Stimulated activated CD4-positive, alpha-beta T cell treated with anti-CD3 and anti-CD28 coated beads, Interleukin-4, amount 100 ng/mL, for 24 hours (primary cell): ENCODE data around the gene DCAF4.

Source experiments
- DNase-seq: peaks from one replicate; pipeline ENCODE4 v3.0.0-alpha.2; 2020

The DCAF4 gene

GRCh38 chr14:72894623-72895378 lies 31.5 kb upstream of the DCAF4 start:
- no peak for DNase-seq

- no peak for DNase-seq
These were observed 27.8 kb upstream of the DCAF4 start for GRCh38 chr14:72898448-72898847.

DNA sequence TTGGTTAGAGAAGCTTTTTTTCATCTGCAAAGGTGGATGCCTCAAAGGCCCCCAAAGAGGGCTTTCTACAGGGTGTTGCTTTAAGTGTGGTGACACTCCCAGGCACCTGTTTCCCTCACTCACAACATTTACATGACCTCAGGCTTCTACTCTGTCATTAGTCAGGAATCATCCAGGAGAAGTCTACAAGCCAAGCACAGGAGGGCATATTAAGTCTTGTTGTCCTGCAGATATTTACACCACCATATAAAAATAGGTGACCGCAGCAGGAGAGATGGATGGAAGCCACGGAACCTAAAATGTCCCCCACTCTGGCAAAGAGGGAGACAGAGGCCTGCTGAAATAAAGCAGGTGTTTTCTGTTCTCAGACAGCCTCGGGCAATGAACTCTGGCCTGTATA lies 24.9 kb upstream of the DCAF4 start:
- no peak for DNase-seq

DNA sequence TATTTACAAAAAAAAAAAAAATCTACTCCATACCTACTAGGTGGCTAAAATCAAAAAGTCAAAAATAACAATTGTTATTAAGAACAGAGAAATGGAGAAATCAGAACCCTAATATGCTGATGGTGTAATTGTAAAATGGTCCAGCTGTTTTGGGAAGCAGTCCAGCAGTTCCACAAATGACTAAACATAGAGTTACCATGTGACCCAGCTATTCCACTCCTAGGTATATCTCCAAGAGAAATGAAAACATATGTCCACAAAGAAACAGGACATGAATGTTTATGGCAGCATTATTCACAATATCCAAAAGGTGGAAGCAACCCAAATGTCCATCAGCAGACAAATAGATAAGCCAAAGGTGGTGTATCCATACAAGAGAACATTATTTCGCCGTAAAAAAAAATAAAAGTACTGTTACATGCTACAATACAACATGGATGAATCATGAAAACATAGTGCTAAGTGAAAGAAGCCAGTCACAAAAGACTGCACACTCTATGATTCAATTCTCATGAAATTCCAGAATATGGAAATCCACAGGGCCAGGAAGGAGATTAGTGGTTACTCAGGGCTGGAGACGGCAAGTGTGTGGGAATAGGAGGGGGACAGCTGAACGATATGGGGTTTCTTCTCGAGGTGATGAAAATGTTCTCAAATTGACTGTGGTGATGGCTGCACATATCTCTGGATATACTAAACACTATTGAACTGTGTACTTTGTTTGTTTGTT lies 23.3 kb upstream of the DCAF4 start:
- DNase-seq, result no peak

- DNase-seq, result no peak
These were observed 22.5 kb upstream of the DCAF4 start for GRCh38 chr14:72903716-72904115.

- DNase-seq, result no peak
These were observed 22.0 kb upstream of the DCAF4 start for GRCh38 chr14:72904218-72904617.

DNA sequence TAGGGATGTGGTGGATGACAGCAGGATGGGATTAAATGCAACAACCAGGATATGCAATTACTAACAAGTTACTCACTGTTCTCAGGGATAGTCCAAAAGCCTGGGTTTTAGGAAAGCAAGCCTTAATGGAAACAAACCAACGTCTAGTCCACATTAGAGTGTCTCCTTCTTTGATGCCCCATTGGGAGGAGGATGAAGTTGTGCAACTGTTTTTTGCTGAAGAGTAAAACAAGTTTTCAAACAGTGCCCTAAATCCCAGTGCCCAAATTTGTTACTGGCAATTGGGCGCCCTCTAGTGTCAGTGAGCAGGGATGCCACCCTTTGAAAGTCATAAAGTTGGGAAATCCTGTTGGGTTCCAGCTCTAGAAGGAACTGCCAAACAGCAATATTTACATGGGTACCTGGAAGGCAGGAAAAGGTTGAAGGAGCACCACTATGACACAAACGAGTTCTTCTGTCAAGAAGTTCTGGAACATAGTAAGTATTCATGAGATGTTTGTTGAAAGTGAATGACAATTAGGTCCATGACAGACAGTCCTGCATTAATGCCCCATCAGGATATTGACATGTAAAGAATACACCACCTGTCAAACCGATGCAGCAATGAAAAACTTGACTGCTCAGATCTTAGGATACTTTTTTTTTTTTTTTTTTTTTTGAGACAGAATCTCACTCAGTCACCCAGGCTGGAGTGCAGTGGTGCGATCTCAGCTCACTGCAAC lies 21.3 kb upstream of the DCAF4 start:
- peak; percentile 70 for DNase-seq

DNA sequence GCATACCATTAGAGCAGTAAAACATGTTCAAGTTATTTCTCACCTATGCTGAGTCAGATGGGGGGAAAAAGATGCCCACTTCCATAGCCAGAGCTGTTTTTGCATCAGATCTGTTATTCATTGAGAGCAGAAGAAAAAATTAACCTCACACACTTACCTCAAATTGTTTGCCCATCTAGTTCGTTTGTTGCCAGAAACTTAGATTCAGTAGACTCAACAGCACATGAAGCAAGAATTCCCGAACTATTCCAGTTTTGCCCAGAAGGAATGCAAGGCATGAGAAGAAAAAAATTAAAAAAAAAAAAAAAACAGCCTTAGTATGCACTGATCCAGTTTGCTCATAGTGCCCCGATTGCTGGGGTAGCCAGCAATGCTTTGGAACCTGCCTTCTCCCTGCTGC lies 19.9 kb upstream of the DCAF4 start:
- DNase-seq, result no peak

DNA sequence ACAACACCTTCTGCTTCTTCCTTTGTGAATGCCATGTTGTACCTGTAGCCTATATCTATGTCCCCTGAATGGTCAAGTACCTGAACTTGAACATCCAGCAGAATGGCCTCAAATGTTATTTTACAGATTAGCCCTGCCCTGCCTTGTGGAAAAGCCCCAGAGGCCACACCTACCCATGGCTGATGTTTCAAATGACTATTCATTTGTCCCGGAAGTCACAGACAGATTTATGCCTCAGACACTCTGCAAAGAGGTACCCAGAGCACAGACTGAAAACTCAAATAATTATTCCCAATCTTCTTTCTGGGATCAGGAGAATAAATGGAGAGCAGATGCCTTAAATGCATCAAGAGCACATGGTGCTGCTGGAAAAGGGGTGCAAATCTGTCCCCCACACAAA lies 19.4 kb upstream of the DCAF4 start:
- DNase-seq, result no peak

DNA sequence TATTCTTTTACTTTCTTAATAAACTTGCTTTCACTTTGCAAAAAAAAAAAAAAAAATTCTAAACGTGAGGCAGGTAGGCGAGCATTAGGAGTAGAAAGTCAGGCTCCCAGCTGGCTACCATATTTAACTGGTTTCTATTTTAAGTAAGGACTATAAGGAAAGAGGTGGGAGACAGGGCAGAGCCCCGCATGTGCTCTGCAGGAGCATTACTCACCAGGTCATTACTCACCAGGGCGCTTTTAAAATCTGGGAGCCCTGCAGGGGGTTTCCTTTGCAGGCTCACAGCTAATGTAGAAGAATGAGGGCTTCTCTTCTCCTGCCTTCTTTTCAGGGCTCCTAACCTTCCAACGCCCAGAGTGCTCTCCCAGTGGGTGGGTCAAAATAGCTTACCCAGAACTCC lies 18.4 kb upstream of the DCAF4 start:
- peak; percentile 12 for DNase-seq

- no peak for DNase-seq
These were observed 17.1 kb upstream of the DCAF4 start for GRCh38 chr14:72909163-72909562.

- no peak for DNase-seq
These were observed 12.5 kb upstream of the DCAF4 start for GRCh38 chr14:72913809-72914208.

DNA sequence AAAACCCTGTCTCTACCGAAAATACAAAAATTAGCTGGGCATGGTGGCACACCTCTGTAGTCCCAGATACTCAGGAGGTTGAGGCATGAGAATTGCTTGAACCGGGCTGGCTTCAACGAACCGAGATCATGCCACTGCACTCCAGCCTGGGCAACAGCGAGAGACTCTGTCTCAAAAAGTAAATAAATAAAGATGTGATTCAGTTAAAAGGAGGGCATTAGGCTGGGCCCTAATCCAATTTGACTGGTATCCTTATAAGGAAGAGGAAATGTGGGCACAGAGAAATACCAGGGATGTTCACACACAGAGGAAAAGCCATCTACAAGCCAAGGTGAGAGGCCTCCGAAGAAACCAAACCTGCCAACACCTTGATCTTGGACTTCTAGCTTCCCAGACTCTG lies 10.1 kb upstream of the DCAF4 start:
- no peak for DNase-seq

DNA sequence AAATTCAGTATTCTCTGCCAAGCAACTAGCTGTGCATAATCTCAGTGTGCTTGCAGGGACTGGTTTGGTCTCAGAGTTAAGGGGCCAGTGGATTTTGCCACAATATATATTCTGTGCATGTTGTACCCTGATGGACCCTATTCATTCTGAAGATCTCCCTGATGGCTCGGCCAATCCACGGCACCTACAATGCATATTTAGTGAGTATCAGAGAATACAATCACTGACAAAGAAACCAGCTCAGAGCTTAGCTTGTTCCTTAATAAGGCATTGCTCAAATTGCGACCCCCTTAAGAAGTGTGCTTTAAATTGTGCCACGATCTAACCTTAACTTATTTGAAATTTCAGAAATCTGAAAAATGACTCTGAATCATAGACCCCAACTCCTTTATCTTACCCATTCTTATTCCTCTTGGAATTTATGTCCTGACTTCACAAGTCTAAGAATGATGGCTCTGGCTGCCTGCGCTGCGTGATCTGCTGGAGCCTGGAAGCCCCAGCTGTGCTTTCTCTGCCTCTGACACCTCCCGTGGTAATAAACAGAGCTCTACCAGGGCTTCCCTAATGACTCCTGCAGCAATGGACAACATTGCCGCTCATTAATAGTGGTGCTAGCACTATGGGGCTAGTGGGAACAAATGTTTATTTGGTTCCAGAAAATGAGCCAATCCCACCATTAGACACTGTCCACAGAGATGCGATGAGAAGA lies 9.0 kb upstream of the DCAF4 start:
- DNase-seq, result no peak

DNA sequence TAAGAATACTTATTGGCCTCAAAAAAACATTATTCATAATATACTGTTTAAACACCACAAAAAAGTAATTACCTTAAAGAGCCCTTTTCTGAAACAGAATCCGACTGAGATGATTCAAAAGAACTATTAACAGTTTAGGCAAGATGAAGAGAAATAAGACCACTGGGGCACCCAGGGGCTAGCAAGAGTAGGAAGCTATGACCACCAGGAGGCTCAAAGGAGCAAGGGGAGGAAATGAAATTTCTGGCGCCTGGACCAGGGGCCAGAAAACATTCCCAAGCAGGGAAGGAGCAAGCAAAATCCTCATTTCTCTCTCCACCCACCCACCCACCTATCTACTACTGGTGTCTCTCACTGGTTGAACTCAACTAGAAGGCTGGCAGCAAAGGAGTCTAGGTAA lies 6.3 kb upstream of the DCAF4 start:
- DNase-seq, result no peak

DNA sequence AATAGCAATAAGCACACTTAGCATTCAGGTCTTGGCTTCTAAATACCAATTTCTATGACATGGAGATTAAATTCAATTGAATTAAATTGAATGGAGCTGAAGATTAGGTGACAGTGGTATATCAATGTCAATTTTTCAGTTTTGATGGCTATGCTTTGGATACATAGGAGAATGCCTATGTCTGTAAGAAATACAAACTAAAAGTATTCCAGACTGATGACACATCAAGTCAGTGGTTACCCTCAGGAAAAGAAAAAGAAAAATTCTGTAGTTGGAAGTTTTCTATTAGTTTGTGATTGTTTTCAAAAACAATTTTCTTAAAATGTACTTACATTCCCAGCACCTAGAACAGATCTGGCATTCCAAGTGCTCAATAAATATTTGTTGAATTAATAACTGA lies 4.9 kb upstream of the DCAF4 start:
- no peak for DNase-seq

DNA sequence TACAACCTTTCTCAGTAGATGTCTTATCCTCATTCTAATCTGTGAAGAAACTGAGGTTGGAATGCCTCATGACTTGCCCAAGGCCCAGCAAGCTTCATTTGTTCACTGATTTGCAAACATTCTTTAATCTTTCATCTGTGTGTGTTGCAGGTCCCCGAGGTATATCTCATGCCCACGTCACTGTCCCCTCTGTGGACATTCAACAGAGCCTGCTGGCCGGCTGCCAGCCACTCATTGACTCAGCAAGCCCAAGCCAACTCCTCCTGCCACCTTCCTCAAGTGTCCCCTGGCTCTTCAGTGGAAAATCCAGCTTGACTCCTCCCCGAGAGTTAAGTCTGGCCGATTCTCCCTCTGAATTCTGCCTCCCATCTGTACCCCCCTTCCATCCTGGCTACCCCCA lies 1.9 kb upstream of the DCAF4 start:
- DNase-seq, result no peak

DNA sequence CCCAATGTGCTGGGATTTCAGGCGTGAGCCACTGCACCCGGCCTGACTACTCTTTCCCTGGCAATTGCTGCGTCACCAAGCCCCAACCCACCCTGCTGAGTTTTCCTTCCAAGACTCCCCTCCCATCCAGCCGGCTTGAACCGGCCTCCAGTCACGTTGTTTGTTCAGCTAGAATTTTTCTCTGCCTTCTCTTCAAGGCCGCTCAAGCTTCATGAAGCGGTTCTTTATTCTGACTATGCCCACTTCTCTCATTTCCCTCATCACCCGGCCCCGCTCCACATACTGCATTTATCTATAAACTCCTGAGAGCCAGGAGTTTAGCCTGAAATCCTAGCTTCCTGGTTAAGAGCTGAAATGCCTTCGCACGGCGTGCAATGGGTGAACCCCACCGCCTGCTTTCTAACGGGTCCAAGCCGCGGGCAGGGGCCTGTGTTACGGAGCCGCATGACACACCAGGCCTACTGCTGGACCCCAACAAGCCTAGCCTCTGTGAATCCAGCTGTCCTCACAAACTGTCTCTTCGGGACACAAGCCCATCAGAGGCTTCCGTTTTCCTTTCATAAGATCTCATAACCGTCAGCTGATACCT lies 999 bp upstream of the DCAF4 start:
- DNase-seq, result no peak

DNA sequence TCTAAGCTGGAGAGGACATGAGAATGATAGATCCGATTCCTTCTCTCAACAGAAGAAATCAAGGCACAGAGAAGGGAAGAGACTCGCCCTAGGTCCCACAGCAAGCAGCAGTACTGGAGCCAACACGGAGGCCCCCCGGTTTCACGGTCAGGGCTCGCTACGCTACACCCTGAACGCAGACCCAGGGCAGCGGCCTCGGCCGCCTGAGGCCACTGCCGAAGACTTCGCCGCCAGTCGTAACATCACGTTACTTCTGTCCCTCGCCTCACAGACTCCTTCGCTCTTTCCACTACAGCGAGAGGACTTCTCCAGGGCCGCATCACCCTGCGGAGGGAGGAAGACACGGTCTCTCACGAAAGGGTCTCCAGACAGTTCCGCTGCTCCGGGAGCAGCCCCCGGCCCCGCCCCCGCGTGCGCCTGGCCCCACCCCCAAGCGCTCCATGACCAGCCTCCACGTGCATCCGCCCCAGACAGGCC lies 411 bp upstream of the DCAF4 start:
- DNase-seq, result no peak

GRCh38 chr14:72928872-72929271 lies 2.6 kb downstream of the DCAF4 start:
- no peak for DNase-seq

DNA sequence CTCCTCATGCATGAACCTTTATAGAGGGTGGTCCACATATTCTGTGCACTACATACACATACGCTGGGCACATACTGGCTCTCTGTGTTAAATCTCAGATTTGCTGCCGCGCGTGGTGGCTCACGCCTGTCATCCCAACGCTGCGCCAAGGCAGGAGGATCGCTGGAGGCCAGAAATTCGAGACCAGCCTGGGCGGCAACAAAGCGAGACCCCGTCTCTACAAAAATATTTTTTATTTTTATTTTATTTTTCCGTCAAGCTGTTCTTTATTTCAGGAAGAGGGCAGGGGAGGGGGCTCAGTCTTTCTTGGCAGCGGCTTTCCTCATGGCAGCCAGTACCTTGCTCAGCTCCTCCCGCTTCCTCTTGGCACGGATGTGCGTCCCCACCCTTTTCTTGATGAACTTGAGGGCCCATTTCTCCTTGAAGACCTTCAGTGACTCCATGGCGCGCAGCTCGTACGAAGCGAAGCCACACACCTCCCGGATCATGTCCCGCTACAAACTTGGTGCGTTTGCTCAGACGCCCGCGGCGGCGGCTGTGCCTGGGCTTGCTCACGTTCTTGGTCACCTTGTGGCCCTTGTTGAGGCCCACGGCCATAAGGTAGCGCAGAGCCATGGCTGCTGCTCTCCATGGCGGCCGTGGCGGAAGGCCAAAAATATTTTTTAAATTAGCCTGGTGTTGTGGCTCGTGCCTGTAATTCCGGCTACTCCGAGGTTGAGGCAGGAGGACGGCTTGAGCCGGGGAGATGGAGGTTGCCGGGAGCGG lies 3.2 kb downstream of the DCAF4 start:
- DNase-seq, result no peak

GRCh38 chr14:72932893-72933292 lies 6.6 kb downstream of the DCAF4 start:
- no peak for DNase-seq
